Peyer's patch (tissue), 4 donors: ENCODE results near the gene FBXL16.

Experiments used
- POLR2A ChIP-seq, 2 donors: fragments of 450-650 bp; IDR thresholded peaks; one replicate each; pipeline ENCODE4 v1.5.1; 2017; ENCODE audit warnings: antibody characterized with exemption in 2 of 2, mild to moderate bottlenecking in 2 of 2, moderate library complexity in 2 of 2
- TF ChIP-seq, protein P1 (sequence below), 6 experiments: fragments of 450-650 bp in 4 of 6; fragments of 200-600 bp in 2 of 6; sonication (generic) in 1 of 6; IDR thresholded peaks; one replicate each; pipeline ENCODE4 v1.5.1; 2017 to 2019; ENCODE audit warnings: antibody characterized with exemption in 6 of 6, mild to moderate bottlenecking in 3 of 6, moderate library complexity in 1 of 6

DNA sequence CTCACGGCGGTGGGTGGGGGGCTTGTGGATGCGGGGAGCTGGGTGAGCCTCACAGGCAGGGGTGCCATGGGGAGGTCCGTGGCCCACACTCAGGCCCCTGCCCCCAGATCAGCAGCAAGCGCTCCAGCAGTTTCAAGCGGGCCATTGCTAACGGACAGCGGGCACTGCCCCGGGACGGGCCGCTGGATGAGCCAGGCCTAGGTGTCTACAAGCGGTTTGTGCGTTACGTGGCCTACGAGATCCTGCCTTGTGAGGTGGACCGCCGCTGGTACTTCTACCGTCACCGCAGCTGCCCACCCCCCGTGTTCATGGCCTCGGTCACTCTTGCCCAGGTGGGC is 29.1 kb downstream of the FBXL16 start:
- TF ChIP-seq, protein P1, sequence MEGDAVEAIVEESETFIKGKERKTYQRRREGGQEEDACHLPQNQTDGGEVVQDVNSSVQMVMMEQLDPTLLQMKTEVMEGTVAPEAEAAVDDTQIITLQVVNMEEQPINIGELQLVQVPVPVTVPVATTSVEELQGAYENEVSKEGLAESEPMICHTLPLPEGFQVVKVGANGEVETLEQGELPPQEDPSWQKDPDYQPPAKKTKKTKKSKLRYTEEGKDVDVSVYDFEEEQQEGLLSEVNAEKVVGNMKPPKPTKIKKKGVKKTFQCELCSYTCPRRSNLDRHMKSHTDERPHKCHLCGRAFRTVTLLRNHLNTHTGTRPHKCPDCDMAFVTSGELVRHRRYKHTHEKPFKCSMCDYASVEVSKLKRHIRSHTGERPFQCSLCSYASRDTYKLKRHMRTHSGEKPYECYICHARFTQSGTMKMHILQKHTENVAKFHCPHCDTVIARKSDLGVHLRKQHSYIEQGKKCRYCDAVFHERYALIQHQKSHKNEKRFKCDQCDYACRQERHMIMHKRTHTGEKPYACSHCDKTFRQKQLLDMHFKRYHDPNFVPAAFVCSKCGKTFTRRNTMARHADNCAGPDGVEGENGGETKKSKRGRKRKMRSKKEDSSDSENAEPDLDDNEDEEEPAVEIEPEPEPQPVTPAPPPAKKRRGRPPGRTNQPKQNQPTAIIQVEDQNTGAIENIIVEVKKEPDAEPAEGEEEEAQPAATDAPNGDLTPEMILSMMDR (IDR thresholded peaks at IDR 0.05) = no peak
- no peak for TF ChIP-seq POLR2A (IDR thresholded peaks at IDR 0.05)
